SU-DHL-6 (cell line): Measurements from ENCODE around the gene CADPS.

Source experiments
- H2AFZ ChIP-seq: fragments of 200-600 bp; sonication (generic); 2 replicates; pipeline ENCODE4 v1.6.1; 2014; ENCODE audit warnings: low read depth, mild to moderate bottlenecking, moderate library complexity, mixed read lengths, antibody characterized with exemption, low read length; ENCODE audit not compliant: severe bottlenecking
- H3F3A ChIP-seq: fragments of 200-600 bp; shearing (Covaris generic); 2 replicates; pipeline ENCODE4 v1.6.0; 2016; ENCODE audit warnings: antibody characterized with exemption, mild to moderate bottlenecking; ENCODE audit not compliant: insufficient read depth
- H3K27ac ChIP-seq: fragments of 200-600 bp; sonication (generic); 2 replicates; pipeline ENCODE4 v1.5.1; 2016; ENCODE audit warnings: low read depth, mild to moderate bottlenecking, low read length, moderate library complexity, mixed read lengths
- H3K27me3 ChIP-seq: fragments of 200-600 bp; sonication (generic), shearing (Covaris generic); 2 replicates; pipeline ENCODE4 v1.6.0; 2014; ENCODE audit warnings: mild to moderate bottlenecking, low read length
- H3K36me3 ChIP-seq: fragments of 200-600 bp; sonication (generic); 2 replicates; pipeline ENCODE4 v1.6.1; 2014; ENCODE audit warnings: mild to moderate bottlenecking, low read length, mixed read lengths
- H3K4me2 ChIP-seq: fragments of 300-600, 200-600 bp; shearing (Covaris generic), sonication (generic); 2 replicates; pipeline ENCODE4 v1.6.0; 2014; ENCODE audit warnings: low read length, low read depth, mild to moderate bottlenecking; ENCODE audit not compliant: poor library complexity, severe bottlenecking
- H3K4me3 ChIP-seq: fragments of 200-600 bp; sonication (generic); 2 replicates; pipeline ENCODE4 v1.5.1; 2014; ENCODE audit warnings: antibody characterized with exemption, low read length, mild to moderate bottlenecking, mixed read lengths; ENCODE audit not compliant: insufficient read depth, poor library complexity, severe bottlenecking
- H3K79me2 ChIP-seq: fragments of 200-600 bp; sonication (generic); 2 replicates; pipeline ENCODE4 v1.6.1; 2014; ENCODE audit warnings: mild to moderate bottlenecking, low read length, moderate library complexity; ENCODE audit not compliant: insufficient read depth
- H3K9ac ChIP-seq: fragments of 200-600 bp; sonication (generic); 2 replicates; pipeline ENCODE4 v1.7.0; 2014; ENCODE audit warnings: mild to moderate bottlenecking, low read length
- H3K9me2 ChIP-seq: fragments of 200-600 bp; sonication (generic); replicated peaks from 2 replicates; pipeline ENCODE4 v1.6.1; 2014; ENCODE audit warnings: low read length; ENCODE audit not compliant: insufficient read depth
- H3K9me3 ChIP-seq: fragments of 200-600 bp; sonication (generic); 2 replicates; pipeline ENCODE4 v1.6.1; 2014; ENCODE audit warnings: low read length, mixed read lengths; ENCODE audit not compliant: insufficient read depth
- H4K20me1 ChIP-seq: fragments of 200-600 bp; sonication (generic); 2 replicates; pipeline ENCODE4 v1.6.1; 2014; ENCODE audit warnings: low read depth, mild to moderate bottlenecking, antibody characterized with exemption, low read length, moderate library complexity, mixed read lengths
- EZH2phosphoT487 ChIP-seq: fragments of 200-600 bp; sonication (generic), shearing (Covaris generic); conservative IDR thresholded peaks from 2 replicates; pipeline ENCODE4 v1.6.1; 2018; ENCODE audit warnings: mild to moderate bottlenecking, antibody characterized with exemption, low read length, moderate library complexity, mixed read lengths
- TF ChIP-seq, protein P1 (sequence below): fragments of 200-600 bp; sonication (generic); IDR thresholded peaks from one replicate; pipeline ENCODE4 v1.5.1; 2017; ENCODE audit warnings: antibody characterized with exemption, mild to moderate bottlenecking, low read length, moderate library complexity; ENCODE audit not compliant: insufficient read depth, poor library complexity, severe bottlenecking

CADPS gene

DNA sequence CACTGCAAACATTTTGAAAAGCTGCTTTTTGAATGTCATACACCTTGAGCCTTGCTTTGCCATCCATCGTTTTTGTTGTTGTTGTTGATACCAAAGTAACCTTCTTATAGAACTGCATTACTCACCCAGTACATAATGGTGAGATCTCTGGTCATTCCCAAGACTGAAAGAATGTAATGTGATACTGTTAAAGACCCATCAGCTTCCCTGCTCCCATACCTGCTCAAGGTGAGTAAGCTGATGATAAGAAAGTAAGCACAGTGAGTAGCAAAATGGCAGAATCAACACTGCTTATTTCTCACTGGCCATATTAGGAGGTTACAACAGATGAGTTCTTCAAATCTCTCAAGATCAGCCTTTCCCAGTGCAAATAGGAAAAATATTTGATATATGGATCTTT is 89.8 kb downstream of the CADPS start:
- Histone ChIP-seq H3F3A (no peaks in the 10 kb centered on the region), H3K27me3 (no peaks in the 10 kb centered on the region), H4K20me1 (no peaks in the 10 kb centered on the region), H3K9ac (no peak overlapping the region), H3K4me2 (no peak overlapping the region), H3K79me2 (no peaks in the 10 kb centered on the region), H3K36me3 (no peaks in the 10 kb centered on the region), H3K27ac (no peak overlapping the region), H2AFZ (no peak overlapping the region), H3K9me2 (no peaks in the 10 kb centered on the region), H3K4me3 (no peak overlapping the region), H3K9me3 (no peaks in the 10 kb centered on the region)
- no peak for TF ChIP-seq EZH2phosphoT487
- TF ChIP-seq, protein P1, sequence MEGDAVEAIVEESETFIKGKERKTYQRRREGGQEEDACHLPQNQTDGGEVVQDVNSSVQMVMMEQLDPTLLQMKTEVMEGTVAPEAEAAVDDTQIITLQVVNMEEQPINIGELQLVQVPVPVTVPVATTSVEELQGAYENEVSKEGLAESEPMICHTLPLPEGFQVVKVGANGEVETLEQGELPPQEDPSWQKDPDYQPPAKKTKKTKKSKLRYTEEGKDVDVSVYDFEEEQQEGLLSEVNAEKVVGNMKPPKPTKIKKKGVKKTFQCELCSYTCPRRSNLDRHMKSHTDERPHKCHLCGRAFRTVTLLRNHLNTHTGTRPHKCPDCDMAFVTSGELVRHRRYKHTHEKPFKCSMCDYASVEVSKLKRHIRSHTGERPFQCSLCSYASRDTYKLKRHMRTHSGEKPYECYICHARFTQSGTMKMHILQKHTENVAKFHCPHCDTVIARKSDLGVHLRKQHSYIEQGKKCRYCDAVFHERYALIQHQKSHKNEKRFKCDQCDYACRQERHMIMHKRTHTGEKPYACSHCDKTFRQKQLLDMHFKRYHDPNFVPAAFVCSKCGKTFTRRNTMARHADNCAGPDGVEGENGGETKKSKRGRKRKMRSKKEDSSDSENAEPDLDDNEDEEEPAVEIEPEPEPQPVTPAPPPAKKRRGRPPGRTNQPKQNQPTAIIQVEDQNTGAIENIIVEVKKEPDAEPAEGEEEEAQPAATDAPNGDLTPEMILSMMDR, result no peak

GRCh38 chr3:62781121-62781520 is 94.1 kb downstream of the CADPS start:
- Histone ChIP-seq H3K9me2 (no peaks in the 10 kb centered on the region), H3K79me2 (no peaks in the 10 kb centered on the region), H3K4me3 (no peak overlapping the region), H3K36me3 (no peaks in the 10 kb centered on the region), H3K9ac (no peak overlapping the region), H3K4me2 (no peak overlapping the region), H4K20me1 (no peaks in the 10 kb centered on the region), H3K9me3 (no peaks in the 10 kb centered on the region), H3K27ac (no peak overlapping the region), H3K27me3 (no peaks in the 10 kb centered on the region), H2AFZ (no peak overlapping the region), H3F3A (no peaks in the 10 kb centered on the region)
- TF ChIP-seq, protein P1, result no peak
- TF ChIP-seq EZH2phosphoT487, result no peak

- no peaks in the 10 kb centered on the region for H3K9me2 ChIP-seq
- H3K4me3 ChIP-seq, result no peak overlapping the region
- H2AFZ ChIP-seq, result no peak overlapping the region
- H3F3A ChIP-seq, result no peaks in the 10 kb centered on the region
- no peak overlapping the region for H3K9ac ChIP-seq
- no peaks in the 10 kb centered on the region for H4K20me1 ChIP-seq
- H3K27me3 ChIP-seq, result no peaks in the 10 kb centered on the region
- no peaks in the 10 kb centered on the region for H3K36me3 ChIP-seq
- H3K4me2 ChIP-seq, result no peak overlapping the region
- H3K79me2 ChIP-seq, result no peaks in the 10 kb centered on the region
- no peaks in the 10 kb centered on the region for H3K9me3 ChIP-seq
- TF ChIP-seq, protein P1, result no peak
- TF ChIP-seq EZH2phosphoT487, result no peak
- no peak overlapping the region for H3K27ac ChIP-seq
Measured at GRCh38 chr3:62777674-62778073, 97.5 kb downstream of the CADPS start.

DNA sequence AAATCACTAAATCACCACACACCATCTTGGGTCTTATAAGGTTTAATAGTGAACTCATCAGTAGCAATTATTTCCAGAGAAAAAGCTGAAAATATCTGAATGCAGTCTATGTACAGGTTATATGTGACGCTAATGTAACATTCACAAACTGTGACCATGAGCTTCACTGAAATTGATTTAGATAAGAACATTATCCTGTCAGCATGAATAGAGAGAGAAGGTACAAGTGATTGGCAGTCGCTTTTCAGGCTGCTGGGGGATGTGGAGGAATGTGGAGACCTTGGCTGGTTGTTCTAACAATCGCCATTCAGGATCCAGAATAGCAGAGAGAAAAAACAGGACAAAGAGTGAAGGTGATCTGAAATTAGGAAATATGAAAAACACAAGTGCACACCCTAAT is 98.1 kb downstream of the CADPS start:
- Histone ChIP-seq H3K36me3 (no peaks in the 10 kb centered on the region), H3K9me3 (no peaks in the 10 kb centered on the region), H3K27me3 (no peaks in the 10 kb centered on the region), H3K9ac (no peak overlapping the region), H3K27ac (no peak overlapping the region), H3F3A (no peaks in the 10 kb centered on the region), H3K9me2 (no peaks in the 10 kb centered on the region), H3K4me2 (no peak overlapping the region), H4K20me1 (no peaks in the 10 kb centered on the region), H3K79me2 (no peaks in the 10 kb centered on the region), H3K4me3 (no peak overlapping the region), H2AFZ (no peak overlapping the region)
- no peak for TF ChIP-seq EZH2phosphoT487
- TF ChIP-seq, protein P1, result no peak
